NCI-H2081 treated with DMSO at 0.1 percent for 48 hours (cell line): ENCODE results near the gene CYBA.

ENCODE experiments used
- DNase-seq: peaks from one replicate; lab custom pipeline; 2025; lab: John Stamatoyannopoulos, UW

CYBA gene

GRCh38 chr16:88661468-88661867, 10.6 kb upstream of the CYBA start:
- no peak for DNase-seq

GRCh38 chr16:88659160-88659559, 8.3 kb upstream of the CYBA start:
- no peak for DNase-seq

- no peak for DNase-seq
These were observed 7.9 kb upstream of the CYBA start for GRCh38 chr16:88658714-88659113.

- no peak for DNase-seq
These were observed 6.5 kb upstream of the CYBA start for GRCh38 chr16:88657371-88657770.

- DNase-seq = no peak
These were observed 5.6 kb upstream of the CYBA start for GRCh38 chr16:88656291-88656980.

- DNase-seq = no peak
These were observed 5.0 kb upstream of the CYBA start for GRCh38 chr16:88655733-88656281.

GRCh38 chr16:88655053-88655732, 4.3 kb upstream of the CYBA start:
- DNase-seq = no peak

- no peak for DNase-seq
These were observed 3.7 kb upstream of the CYBA start for GRCh38 chr16:88654363-88655052.

GRCh38 chr16:88653596-88654362, 2.9 kb upstream of the CYBA start:
- no peak for DNase-seq

- no peak for DNase-seq
These were observed 2.2 kb upstream of the CYBA start for GRCh38 chr16:88653101-88653500.

GRCh38 chr16:88652762-88653063, 1.9 kb upstream of the CYBA start:
- no peak for DNase-seq

- DNase-seq = no peak
These were observed 1.3 kb upstream of the CYBA start for GRCh38 chr16:88651989-88652761.

GRCh38 chr16:88651276-88651988, 579 bp upstream of the CYBA start:
- DNase-seq = no peak

- no peak for DNase-seq
These were observed 717 bp downstream of the CYBA start for GRCh38 chr16:88649924-88650748.

GRCh38 chr16:88649195-88649923, 1.5 kb downstream of the CYBA start:
- no peak for DNase-seq

GRCh38 chr16:88647178-88648070, 3.4 kb downstream of the CYBA start:
- DNase-seq = no peak

GRCh38 chr16:88646345-88647034, 4.4 kb downstream of the CYBA start:
- no peak for DNase-seq

GRCh38 chr16:88645941-88646340, 4.9 kb downstream of the CYBA start:
- DNase-seq = no peak
